ENCODE results near the gene DHDH. TPM values are rescaled to one million over a fixed set of nuclear protein-coding genes. Genes with fewer than 3 reads are reported as not detected.
"Not testable (repeated sequence)": the region's sequence is repeated elsewhere in the genome, so short reads cannot be mapped to it uniquely, and the experiment has no call there.

DHDH gene
- total RNA-seq, 1 donor from 2014 or later: 0.35 TPM

DNA sequence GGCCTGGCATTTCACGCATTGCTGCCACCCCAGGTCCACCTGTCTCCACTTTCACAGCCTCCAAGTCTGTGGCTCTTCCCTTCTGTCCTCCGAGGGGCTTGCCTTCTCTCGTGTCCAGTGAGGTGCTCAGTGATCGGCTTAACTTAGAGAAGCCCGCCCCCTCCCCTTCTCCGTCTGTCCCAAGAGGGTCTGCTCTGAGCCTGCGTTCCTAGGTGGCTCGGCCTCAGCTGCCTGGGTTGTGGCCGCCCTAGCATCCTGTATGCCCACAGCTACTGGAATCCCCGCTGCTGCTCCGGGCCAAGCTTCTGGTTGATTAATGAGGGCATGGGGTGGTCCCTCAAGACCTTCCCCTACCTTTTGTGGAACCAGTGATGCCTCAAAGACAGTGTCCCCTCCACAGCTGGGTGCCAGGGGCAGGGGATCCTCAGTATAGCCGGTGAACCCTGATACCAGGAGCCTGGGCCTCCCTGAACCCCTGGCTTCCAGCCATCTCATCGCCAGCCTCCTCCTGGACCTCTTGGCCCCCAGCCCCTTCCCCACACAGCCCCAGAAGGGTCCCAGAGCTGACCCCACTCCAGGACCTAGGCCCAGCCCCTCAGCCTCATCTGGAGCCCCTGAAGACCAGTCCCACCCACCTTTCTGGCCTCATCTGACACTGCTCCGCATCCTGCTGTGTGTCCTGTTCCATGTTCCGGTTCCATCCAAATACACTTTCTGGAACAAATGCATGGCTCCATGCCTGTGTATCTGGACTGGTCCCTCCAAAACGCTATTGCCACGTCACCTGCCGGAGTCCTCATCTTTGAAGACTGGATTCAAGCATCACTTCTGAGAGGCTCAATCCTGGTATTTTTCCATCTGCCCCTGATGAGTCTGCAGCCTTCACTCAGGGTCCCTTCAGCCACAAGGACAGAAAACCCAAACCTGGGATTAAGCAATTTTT, 10.7 kb upstream of the DHDH start:
- intact Hi-C loops (cut with micrococcal nuclease): no loop called here
- H3K27ac Mint-ChIP-seq: no peak overlapping the region
- DNase-seq: no peak
- no peaks in the 10 kb centered on the region for H3K27me3 Mint-ChIP-seq
- H3K4me3 Mint-ChIP-seq: no peak overlapping the region
- H3K36me3 Mint-ChIP-seq (ENCODE audit: low read depth): peaks cover 23% of the 10 kb centered on the region
- peaks cover 5% of the 10 kb centered on the region for H3K4me1 Mint-ChIP-seq
- H3K9me3 Mint-ChIP-seq: no peaks in the 10 kb centered on the region

DNA sequence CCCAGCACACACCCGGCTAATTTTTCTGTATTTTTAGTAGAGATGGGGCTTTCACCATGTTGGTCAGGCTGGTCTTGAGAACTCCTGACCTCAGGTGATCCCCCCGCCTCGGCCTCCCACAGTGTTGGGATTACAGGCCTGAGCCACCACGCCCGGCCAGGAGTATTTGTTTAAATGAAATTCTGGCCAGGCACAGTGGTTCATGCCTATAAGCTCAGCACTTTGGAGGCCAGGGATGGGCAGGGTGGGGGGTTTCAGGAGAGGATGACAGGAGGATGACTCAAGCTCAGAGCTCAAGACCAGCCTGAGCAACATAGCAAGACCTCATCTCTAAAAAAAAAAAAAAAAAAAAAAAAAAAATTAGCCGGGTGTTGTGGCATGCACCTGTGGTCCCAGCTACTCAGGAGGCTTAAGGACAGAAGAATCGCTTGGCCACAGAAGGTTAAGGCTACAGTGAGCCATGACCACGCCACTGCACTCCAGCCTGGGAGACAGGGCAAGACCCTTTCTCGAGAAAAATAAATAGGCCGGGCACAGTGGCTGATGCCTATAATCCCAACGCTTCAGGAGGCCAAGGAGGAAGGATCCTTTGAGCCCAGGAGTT, 8.2 kb upstream of the DHDH start:
- no peak overlapping the region for H3K27ac Mint-ChIP-seq
- peaks cover 5% of the 10 kb centered on the region for H3K4me1 Mint-ChIP-seq
- H3K36me3 Mint-ChIP-seq (ENCODE audit: low read depth): peaks cover 13% of the 10 kb centered on the region
- H3K27me3 Mint-ChIP-seq: no peaks in the 10 kb centered on the region
- H3K9me3 Mint-ChIP-seq: no peaks in the 10 kb centered on the region
- no peak overlapping the region for H3K4me3 Mint-ChIP-seq
- no peak for DNase-seq
- intact Hi-C loops (cut with micrococcal nuclease): no loop called here

DNA sequence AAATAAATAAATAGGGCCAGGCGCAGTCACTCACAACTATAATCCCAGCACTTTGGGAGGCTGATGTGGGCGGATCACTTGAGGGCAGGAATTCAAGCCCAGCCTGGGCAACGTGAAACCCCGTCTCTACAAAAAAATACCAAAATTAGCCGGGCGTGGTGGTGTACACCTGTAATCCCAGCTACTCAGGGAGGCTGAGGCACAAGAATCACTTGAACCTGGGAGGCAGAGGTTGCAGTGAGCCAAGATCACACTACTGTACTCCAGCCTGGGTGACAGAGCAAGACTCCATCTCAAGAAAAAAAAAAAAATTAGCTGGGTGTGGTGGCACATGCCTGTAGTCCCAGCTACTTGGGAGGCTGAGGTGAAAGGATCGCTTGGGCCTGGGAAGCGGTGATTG, 7.6 kb upstream of the DHDH start:
- H3K4me1 Mint-ChIP-seq; DNase-seq; H3K27ac Mint-ChIP-seq; H3K4me3 Mint-ChIP-seq; H3K9me3 Mint-ChIP-seq; intact Hi-C loops (cut with micrococcal nuclease); H3K27me3 Mint-ChIP-seq: not testable (repeated sequence)
- peaks cover 13% of the 10 kb centered on the region for H3K36me3 Mint-ChIP-seq (ENCODE audit: low read depth)

DNA sequence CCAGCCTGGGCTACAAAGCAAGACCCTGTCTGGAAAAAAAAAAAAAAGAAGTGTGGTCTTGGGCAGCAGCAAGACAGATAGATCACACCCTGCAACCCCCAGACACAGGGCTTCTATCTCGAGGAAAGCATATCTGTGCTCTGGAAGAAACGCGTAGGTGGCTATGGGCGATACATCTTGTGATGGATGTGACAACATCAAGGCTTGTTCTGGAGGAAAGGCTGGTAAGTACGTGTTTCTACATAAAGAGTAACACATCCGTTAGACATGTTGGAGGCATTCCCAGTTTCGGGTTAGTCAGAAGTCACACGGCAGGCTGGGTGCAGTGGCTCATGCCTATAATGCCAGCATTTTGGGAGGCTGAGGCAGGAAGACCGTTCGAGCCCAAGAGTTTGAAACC, 6.6 kb upstream of the DHDH start:
- H3K27me3 Mint-ChIP-seq: no peaks in the 10 kb centered on the region
- no peaks in the 10 kb centered on the region for H3K9me3 Mint-ChIP-seq
- H3K4me1 Mint-ChIP-seq: peaks cover 5% of the 10 kb centered on the region
- intact Hi-C loops (cut with micrococcal nuclease): no loop called here
- DNase-seq: peak; percentile 66
- peaks cover 7% of the 10 kb centered on the region for H3K36me3 Mint-ChIP-seq (ENCODE audit: low read depth)
- H3K27ac Mint-ChIP-seq: peak overlapping the region; percentile 45
- H3K4me3 Mint-ChIP-seq: peak overlapping the region; percentile 35

DNA sequence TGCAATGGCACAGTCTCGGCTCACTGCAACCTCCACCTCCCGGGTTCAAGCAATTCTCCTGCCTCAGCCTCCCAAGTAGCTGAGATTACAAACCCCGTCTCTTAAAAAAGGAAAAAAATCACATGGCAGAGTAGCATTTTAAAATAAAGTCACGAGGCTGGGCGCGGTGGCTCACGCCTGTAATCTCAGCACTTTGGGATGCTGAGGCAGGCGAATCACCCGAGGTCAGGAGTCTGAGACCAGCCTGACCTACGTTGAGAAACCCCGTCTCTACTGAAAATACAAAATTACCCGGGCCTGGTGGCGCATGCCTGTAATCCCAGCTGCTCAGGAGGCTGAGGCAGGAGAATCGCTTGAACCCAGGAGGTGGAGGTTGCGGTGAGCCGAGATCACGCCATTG, 5.8 kb upstream of the DHDH start:
- not testable (repeated sequence) for H3K27me3 Mint-ChIP-seq, DNase-seq, H3K4me1 Mint-ChIP-seq

DNA sequence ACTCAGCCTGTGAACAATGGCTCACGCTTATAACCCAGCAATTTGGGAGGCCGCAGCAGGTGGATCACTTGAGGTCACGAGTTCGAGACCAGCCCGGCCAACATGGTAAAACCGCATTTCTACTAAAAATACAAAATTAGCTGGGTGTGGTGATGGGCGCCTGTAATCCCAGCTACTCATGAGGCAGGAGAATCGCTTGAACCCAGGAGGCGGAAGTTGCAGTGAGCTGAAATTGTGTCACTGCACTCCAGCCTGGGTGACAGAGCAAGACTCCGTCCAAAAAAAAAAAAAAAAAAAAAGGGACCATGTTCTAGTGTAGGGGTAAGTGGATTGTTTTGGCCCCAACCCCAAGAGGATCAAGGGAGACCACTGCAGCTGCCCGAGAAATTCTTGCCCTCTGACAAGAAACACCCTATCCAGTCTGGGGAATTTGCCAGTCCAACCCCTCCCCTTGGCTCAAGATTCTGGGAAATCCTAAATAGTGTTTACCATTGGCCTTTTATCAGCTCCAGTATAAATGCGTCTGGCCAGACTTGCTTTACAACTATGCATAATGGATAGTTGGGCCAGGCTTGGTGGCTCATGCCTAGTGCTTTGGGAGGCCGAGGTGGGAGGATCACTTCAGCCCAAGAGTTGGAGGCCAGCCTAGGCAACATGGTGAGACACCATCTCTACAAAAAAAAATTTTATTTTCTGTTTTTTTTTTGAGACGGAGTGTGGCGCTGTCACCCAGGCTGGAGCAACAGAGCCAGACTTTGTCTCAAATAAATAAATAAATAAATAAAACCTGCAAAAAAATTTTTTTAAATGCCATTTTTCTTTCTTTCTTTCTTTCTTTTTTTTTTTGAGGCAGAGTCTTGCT, 5.1 kb upstream of the DHDH start:
- H3K27me3 Mint-ChIP-seq: peaks cover 3% of the 10 kb centered on the region
- intact Hi-C loops (cut with micrococcal nuclease): no loop called here
- no peak for DNase-seq
- no peaks in the 10 kb centered on the region for H3K9me3 Mint-ChIP-seq
- H3K36me3 Mint-ChIP-seq (ENCODE audit: low read depth): no peaks in the 10 kb centered on the region
- H3K27ac Mint-ChIP-seq: no peak overlapping the region
- H3K4me1 Mint-ChIP-seq: peaks cover 8% of the 10 kb centered on the region
- no peak overlapping the region for H3K4me3 Mint-ChIP-seq

More for the DNA sequence above, 5.8 kb upstream of the DHDH start:
- intact Hi-C loops (cut with micrococcal nuclease); H3K9me3 Mint-ChIP-seq; H3K4me3 Mint-ChIP-seq; H3K36me3 Mint-ChIP-seq (ENCODE audit: low read depth); H3K27ac Mint-ChIP-seq: not testable (repeated sequence)

DNA sequence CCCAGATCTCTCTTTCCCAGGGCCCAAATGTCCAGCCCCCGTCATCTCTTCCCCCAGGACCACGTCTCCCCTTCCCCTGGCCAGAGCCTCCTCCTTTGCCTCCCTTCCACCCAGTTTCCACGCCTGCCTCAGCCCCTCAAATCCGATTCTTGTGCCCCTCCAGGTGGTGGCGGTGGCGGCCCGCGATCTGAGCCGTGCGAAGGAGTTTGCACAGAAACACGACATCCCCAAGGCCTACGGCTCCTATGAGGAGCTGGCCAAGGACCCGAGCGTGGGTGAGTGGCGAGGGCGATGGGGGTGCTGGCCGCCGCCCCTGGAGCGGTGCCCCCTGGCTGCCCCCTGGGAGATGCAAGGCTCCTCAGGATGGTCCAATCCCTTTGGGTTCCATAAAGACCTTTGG, 1.3 kb downstream of the DHDH start:
- no peak overlapping the region for H3K4me3 Mint-ChIP-seq
- no peak for DNase-seq
- H3K27me3 Mint-ChIP-seq: peaks cover 3% of the 10 kb centered on the region
- intact Hi-C loops (cut with micrococcal nuclease): no loop called here
- H3K36me3 Mint-ChIP-seq (ENCODE audit: low read depth): no peaks in the 10 kb centered on the region
- H3K9me3 Mint-ChIP-seq: no peaks in the 10 kb centered on the region
- peaks cover 12% of the 10 kb centered on the region for H3K4me1 Mint-ChIP-seq
- H3K27ac Mint-ChIP-seq: no peak overlapping the region

DNA sequence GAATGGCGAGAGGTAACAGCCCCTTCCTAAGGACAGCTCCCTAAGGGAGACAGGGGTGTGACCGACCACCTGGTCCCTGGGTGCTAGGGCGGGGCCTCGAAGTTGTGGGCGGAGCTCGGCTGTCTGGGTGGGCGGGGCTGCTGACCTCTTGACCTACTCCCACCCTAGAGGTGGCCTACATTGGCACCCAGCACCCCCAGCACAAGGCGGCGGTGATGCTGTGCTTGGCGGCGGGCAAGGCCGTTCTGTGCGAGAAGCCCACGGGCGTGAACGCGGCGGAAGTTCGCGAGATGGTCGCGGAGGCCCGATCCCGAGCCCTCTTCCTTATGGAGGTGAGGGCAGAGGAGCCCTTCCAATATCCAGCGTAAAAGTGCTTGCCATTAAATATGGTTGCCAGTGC, 2.4 kb downstream of the DHDH start:
- Mint-ChIP-seq H3K4me3 (no peak overlapping the region), H3K4me1 (peaks cover 12% of the 10 kb centered on the region), H3K9me3 (no peaks in the 10 kb centered on the region)

DNA sequence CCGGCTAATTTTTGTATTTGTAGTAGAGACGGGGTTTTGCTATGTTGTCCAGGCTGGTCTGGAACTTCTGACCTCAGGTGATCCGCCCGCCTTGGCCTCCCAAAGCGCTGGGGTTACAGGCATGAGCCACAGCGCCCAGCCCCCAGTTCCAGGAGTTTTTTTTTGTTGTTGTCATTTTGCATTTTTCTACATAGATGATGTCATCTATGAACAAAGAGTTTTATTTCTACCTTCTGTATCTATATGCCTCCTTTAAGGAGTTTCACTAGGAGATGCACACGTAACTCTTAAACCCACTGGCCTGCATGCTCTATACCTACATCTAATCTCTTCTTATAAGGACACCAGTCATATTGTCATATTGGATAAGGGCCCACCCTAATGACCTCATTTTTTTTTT, 4.8 kb downstream of the DHDH start:
- no peaks in the 10 kb centered on the region for H3K36me3 Mint-ChIP-seq (ENCODE audit: low read depth)
- H3K4me3 Mint-ChIP-seq: no peak overlapping the region
- H3K27me3 Mint-ChIP-seq: peaks cover 2% of the 10 kb centered on the region
- intact Hi-C loops (cut with micrococcal nuclease): no loop called here
- H3K9me3 Mint-ChIP-seq: no peaks in the 10 kb centered on the region
- DNase-seq: no peak
- H3K4me1 Mint-ChIP-seq: peaks cover 11% of the 10 kb centered on the region
- H3K27ac Mint-ChIP-seq: no peak overlapping the region

More for the DNA sequence above, 2.4 kb downstream of the DHDH start:
- intact Hi-C loops (cut with micrococcal nuclease): no loop called here
- H3K27ac Mint-ChIP-seq: no peak overlapping the region
- H3K27me3 Mint-ChIP-seq: peaks cover 3% of the 10 kb centered on the region
- no peaks in the 10 kb centered on the region for H3K36me3 Mint-ChIP-seq (ENCODE audit: low read depth)
- no peak for DNase-seq

DNA sequence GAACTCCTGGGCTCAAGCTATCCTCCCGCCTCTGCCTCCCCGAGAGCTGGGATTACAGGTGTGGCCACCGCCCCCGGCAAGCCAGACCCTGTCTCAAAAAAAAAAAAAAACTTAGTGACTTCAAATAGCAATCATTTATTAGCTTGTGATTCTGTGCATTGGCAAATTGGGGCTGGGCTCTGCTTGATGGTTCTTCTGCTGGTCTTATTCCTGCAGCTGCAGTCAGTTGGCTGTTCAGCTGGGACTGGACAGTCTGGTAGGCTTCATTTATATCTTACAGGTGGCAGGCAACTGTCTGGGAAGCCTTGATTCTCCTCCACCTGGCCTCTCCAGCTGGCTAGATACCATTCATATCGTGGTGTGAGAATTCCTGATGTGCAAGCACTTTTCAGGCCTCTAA, 7.4 kb downstream of the DHDH start:
- no peak overlapping the region for H3K27ac Mint-ChIP-seq
- H3K36me3 Mint-ChIP-seq (ENCODE audit: low read depth): no peaks in the 10 kb centered on the region
- H3K9me3 Mint-ChIP-seq: no peaks in the 10 kb centered on the region
- H3K27me3 Mint-ChIP-seq: no peaks in the 10 kb centered on the region
- intact Hi-C loops (cut with micrococcal nuclease): no loop called here
- H3K4me1 Mint-ChIP-seq: no peaks in the 10 kb centered on the region
- no peak overlapping the region for H3K4me3 Mint-ChIP-seq
- DNase-seq: no peak

DNA sequence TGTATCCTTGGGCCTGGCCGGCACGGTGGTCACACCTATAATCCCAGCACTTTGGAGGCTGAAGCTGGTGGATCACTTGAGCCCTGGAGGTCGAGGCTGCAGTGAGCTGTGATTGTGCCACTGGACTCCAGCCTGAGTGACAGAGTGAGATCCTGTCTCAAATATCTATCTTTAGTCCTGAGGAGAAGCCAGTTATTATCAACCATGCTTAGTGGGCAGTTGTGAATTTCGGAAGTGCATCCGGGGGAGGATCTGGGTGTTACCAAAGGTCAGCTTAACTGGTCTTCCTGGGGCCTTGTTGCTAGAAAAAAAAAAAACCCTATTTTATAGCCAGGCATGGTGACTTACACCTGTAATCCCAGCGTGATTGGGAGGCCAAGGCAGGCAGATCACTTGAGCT, 9.6 kb downstream of the DHDH start:
- Mint-ChIP-seq H3K9me3 (peaks cover 3% of the 10 kb centered on the region), H3K4me3 (no peak overlapping the region), H3K27ac (no peak overlapping the region), H3K4me1 (no peaks in the 10 kb centered on the region), H3K36me3 (ENCODE audit: low read depth) (no peaks in the 10 kb centered on the region), H3K27me3 (no peaks in the 10 kb centered on the region)
- no peak for DNase-seq
- intact Hi-C loops (cut with micrococcal nuclease): no loop called here

DNA sequence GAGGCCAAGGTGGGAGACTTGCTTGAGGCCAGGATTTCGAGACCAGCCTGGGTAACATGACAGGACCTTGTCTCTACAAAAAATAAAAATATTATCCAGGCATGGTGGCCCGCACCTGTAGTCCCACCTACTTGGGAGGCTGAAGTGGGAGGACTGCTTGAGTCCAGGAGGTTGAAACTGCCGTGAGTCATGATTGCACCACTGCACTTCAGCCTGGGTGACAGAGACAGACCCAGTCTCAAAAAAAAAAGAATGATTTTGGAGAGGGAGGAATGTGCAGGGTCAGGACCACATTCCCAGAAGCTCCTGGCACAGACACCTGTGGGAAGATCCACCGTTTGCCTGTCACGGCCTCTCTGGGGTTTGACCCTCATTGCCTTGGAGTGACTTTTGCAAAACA, 11.9 kb downstream of the DHDH start:
- Mint-ChIP-seq H3K27ac (no peak overlapping the region), H3K4me3 (no peak overlapping the region)

DNA sequence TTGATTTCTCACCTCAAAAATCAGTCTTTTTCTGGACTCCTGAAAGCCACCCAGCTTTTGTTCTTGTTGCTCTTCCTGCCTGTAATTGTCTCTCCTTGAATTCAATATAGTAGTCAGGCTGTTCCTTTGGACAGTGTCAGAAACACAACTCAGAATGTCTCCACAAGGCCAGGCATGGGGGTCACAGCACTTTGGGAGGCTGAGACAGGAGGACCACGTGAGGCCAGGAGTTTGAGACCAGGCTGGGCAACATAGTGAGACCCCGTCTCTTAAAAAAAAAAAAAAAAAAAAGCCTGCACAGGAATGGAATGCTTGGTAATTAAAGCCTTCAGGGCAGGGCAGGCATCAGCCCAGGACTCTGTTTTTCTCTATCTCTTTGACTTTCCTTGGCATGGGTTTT, 12.3 kb downstream of the DHDH start:
- H3K4me1 Mint-ChIP-seq: no peaks in the 10 kb centered on the region
- no peak for DNase-seq
- H3K4me3 Mint-ChIP-seq: no peak overlapping the region
- H3K27me3 Mint-ChIP-seq: no peaks in the 10 kb centered on the region
- peaks cover 9% of the 10 kb centered on the region for H3K9me3 Mint-ChIP-seq
- intact Hi-C loops (cut with micrococcal nuclease): no loop called here
- no peak overlapping the region for H3K27ac Mint-ChIP-seq
- no peaks in the 10 kb centered on the region for H3K36me3 Mint-ChIP-seq (ENCODE audit: low read depth)

More for the DNA sequence above, 11.9 kb downstream of the DHDH start:
- H3K4me1 Mint-ChIP-seq: no peaks in the 10 kb centered on the region
- H3K27me3 Mint-ChIP-seq: no peaks in the 10 kb centered on the region
- DNase-seq: no peak
- H3K36me3 Mint-ChIP-seq (ENCODE audit: low read depth): no peaks in the 10 kb centered on the region
- intact Hi-C loops (cut with micrococcal nuclease): no loop called here
- H3K9me3 Mint-ChIP-seq: peaks cover 9% of the 10 kb centered on the region

Measured in activated CD4-positive, alpha-beta T cell treated with anti-CD3 and anti-CD28 coated beads, Interleukin-2, amount 10 ng/mL, durations not matched to agents 24 days and 14 days (primary cell).